ENCODE data around the gene THRA.

Gene THRA

GRCh38 chr17:40059729-40060475 is 2.9 kb upstream of the THRA start:
- Histone ChIP-seq H3K9me3 (ENCODE audit: control insufficient read depth, insufficient read depth, low read length) (no peaks in the 10 kb centered on the region), H3K4me1 (ENCODE audit: control insufficient read depth, insufficient read depth, low read length) (peaks cover 24% of the 10 kb centered on the region), H3K9ac (ENCODE audit: low read depth, low read length) (no peak overlapping the region), H3K27ac (ENCODE audit: low read depth, low read length) (no peak overlapping the region), H3K4me3 (ENCODE audit: low read depth, low read length) (no peak overlapping the region), H3K27me3 (ENCODE audit: control insufficient read depth, insufficient read depth, low read length) (peaks cover 15% of the 10 kb centered on the region), H3K36me3 (ENCODE audit: control insufficient read depth, insufficient read depth, low read length) (no peaks in the 10 kb centered on the region)

- Histone ChIP-seq H3K4me1 (ENCODE audit: control insufficient read depth, insufficient read depth, low read length) (peaks cover 33% of the 10 kb centered on the region), H3K27ac (ENCODE audit: low read depth, low read length) (no peak overlapping the region), H3K36me3 (ENCODE audit: control insufficient read depth, insufficient read depth, low read length) (no peaks in the 10 kb centered on the region), H3K27me3 (ENCODE audit: control insufficient read depth, insufficient read depth, low read length) (peaks cover 15% of the 10 kb centered on the region), H3K9me3 (ENCODE audit: control insufficient read depth, insufficient read depth, low read length) (no peaks in the 10 kb centered on the region), H3K9ac (ENCODE audit: low read depth, low read length) (no peak overlapping the region), H3K4me3 (ENCODE audit: low read depth, low read length) (no peak overlapping the region)
Measured at GRCh38 chr17:40060887-40061608, 1.7 kb upstream of the THRA start.

GRCh38 chr17:40061609-40062038 is 1.1 kb upstream of the THRA start:
- Histone ChIP-seq H3K36me3 (ENCODE audit: control insufficient read depth, insufficient read depth, low read length) (no peaks in the 10 kb centered on the region), H3K9me3 (ENCODE audit: control insufficient read depth, insufficient read depth, low read length) (no peaks in the 10 kb centered on the region), H3K4me1 (ENCODE audit: control insufficient read depth, insufficient read depth, low read length) (peaks cover 34% of the 10 kb centered on the region), H3K27me3 (ENCODE audit: control insufficient read depth, insufficient read depth, low read length) (peaks cover 15% of the 10 kb centered on the region), H3K4me3 (ENCODE audit: low read depth, low read length) (no peak overlapping the region), H3K27ac (ENCODE audit: low read depth, low read length) (no peak overlapping the region), H3K9ac (ENCODE audit: low read depth, low read length) (no peak overlapping the region)

- peaks cover 15% of the 10 kb centered on the region for H3K27me3 ChIP-seq (ENCODE audit: control insufficient read depth, insufficient read depth, low read length)
Measured at GRCh38 chr17:40063187-40063771, 514 bp downstream of the THRA start.

GRCh38 chr17:40063901-40064531 is 1.3 kb downstream of the THRA start:
- H3K4me1 ChIP-seq (ENCODE audit: control insufficient read depth, insufficient read depth, low read length): peaks cover 42% of the 10 kb centered on the region
- H3K27me3 ChIP-seq (ENCODE audit: control insufficient read depth, insufficient read depth, low read length): peaks cover 15% of the 10 kb centered on the region
- no peak overlapping the region for H3K9ac ChIP-seq (ENCODE audit: low read depth, low read length)
- peak overlapping the region; percentile 84 for H3K4me3 ChIP-seq (ENCODE audit: low read depth, low read length)
- no peaks in the 10 kb centered on the region for H3K36me3 ChIP-seq (ENCODE audit: control insufficient read depth, insufficient read depth, low read length)
- no peak overlapping the region for H3K27ac ChIP-seq (ENCODE audit: low read depth, low read length)
- H3K9me3 ChIP-seq (ENCODE audit: control insufficient read depth, insufficient read depth, low read length): no peaks in the 10 kb centered on the region

More at GRCh38 chr17:40063187-40063771, 514 bp downstream of the THRA start:
- peak overlapping the region; percentile 84 for H3K4me3 ChIP-seq (ENCODE audit: low read depth, low read length)
- H3K4me1 ChIP-seq (ENCODE audit: control insufficient read depth, insufficient read depth, low read length): peaks cover 36% of the 10 kb centered on the region
- H3K36me3 ChIP-seq (ENCODE audit: control insufficient read depth, insufficient read depth, low read length): no peaks in the 10 kb centered on the region
- no peaks in the 10 kb centered on the region for H3K9me3 ChIP-seq (ENCODE audit: control insufficient read depth, insufficient read depth, low read length)
- peak overlapping the region; percentile 69 for H3K9ac ChIP-seq (ENCODE audit: low read depth, low read length)
- peak overlapping the region; percentile 69 for H3K27ac ChIP-seq (ENCODE audit: low read depth, low read length)

- Histone ChIP-seq H3K27ac (ENCODE audit: low read depth, low read length) (peak overlapping the region; percentile 59), H3K27me3 (ENCODE audit: control insufficient read depth, insufficient read depth, low read length) (peaks cover 15% of the 10 kb centered on the region), H3K4me1 (ENCODE audit: control insufficient read depth, insufficient read depth, low read length) (peaks cover 53% of the 10 kb centered on the region), H3K4me3 (ENCODE audit: low read depth, low read length) (peak overlapping the region; percentile 28; the same call in 1 of the 2 replicates), H3K9ac (ENCODE audit: low read depth, low read length) (no peak overlapping the region), H3K9me3 (ENCODE audit: control insufficient read depth, insufficient read depth, low read length) (no peaks in the 10 kb centered on the region), H3K36me3 (ENCODE audit: control insufficient read depth, insufficient read depth, low read length) (no peaks in the 10 kb centered on the region)
Measured at GRCh38 chr17:40064971-40065768, 2.4 kb downstream of the THRA start.

- H3K27me3 ChIP-seq (ENCODE audit: control insufficient read depth, insufficient read depth, low read length): peaks cover 15% of the 10 kb centered on the region
- peaks cover 58% of the 10 kb centered on the region for H3K4me1 ChIP-seq (ENCODE audit: control insufficient read depth, insufficient read depth, low read length)
- no peaks in the 10 kb centered on the region for H3K9me3 ChIP-seq (ENCODE audit: control insufficient read depth, insufficient read depth, low read length)
- H3K4me3 ChIP-seq (ENCODE audit: low read depth, low read length): no peak overlapping the region
- no peak overlapping the region for H3K27ac ChIP-seq (ENCODE audit: low read depth, low read length)
- H3K9ac ChIP-seq (ENCODE audit: low read depth, low read length): no peak overlapping the region
- no peaks in the 10 kb centered on the region for H3K36me3 ChIP-seq (ENCODE audit: control insufficient read depth, insufficient read depth, low read length)
Measured at GRCh38 chr17:40065769-40066510, 3.2 kb downstream of the THRA start.

- H3K4me3 ChIP-seq (ENCODE audit: low read depth, low read length): no peak overlapping the region
- H3K27ac ChIP-seq (ENCODE audit: low read depth, low read length): no peak overlapping the region
- H3K36me3 ChIP-seq (ENCODE audit: control insufficient read depth, insufficient read depth, low read length): no peaks in the 10 kb centered on the region
- H3K4me1 ChIP-seq (ENCODE audit: control insufficient read depth, insufficient read depth, low read length): peaks cover 56% of the 10 kb centered on the region
- no peak overlapping the region for H3K9ac ChIP-seq (ENCODE audit: low read depth, low read length)
- H3K27me3 ChIP-seq (ENCODE audit: control insufficient read depth, insufficient read depth, low read length): peaks cover 9% of the 10 kb centered on the region
- H3K9me3 ChIP-seq (ENCODE audit: control insufficient read depth, insufficient read depth, low read length): no peaks in the 10 kb centered on the region
Measured at GRCh38 chr17:40067710-40068109, 4.9 kb downstream of the THRA start.

- Histone ChIP-seq H3K9me3 (ENCODE audit: control insufficient read depth, insufficient read depth, low read length) (no peaks in the 10 kb centered on the region), H3K36me3 (ENCODE audit: control insufficient read depth, insufficient read depth, low read length) (no peaks in the 10 kb centered on the region), H3K27ac (ENCODE audit: low read depth, low read length) (no peak overlapping the region), H3K4me3 (ENCODE audit: low read depth, low read length) (no peak overlapping the region), H3K9ac (ENCODE audit: low read depth, low read length) (no peak overlapping the region), H3K27me3 (ENCODE audit: control insufficient read depth, insufficient read depth, low read length) (peaks cover 9% of the 10 kb centered on the region), H3K4me1 (ENCODE audit: control insufficient read depth, insufficient read depth, low read length) (peaks cover 56% of the 10 kb centered on the region)
Measured at GRCh38 chr17:40068129-40068581, 5.4 kb downstream of the THRA start.

GRCh38 chr17:40068584-40068916 is 5.8 kb downstream of the THRA start:
- Histone ChIP-seq H3K4me3 (ENCODE audit: low read depth, low read length) (peak overlapping the region; percentile 42), H3K9me3 (ENCODE audit: control insufficient read depth, insufficient read depth, low read length) (no peaks in the 10 kb centered on the region), H3K9ac (ENCODE audit: low read depth, low read length) (no peak overlapping the region), H3K27me3 (ENCODE audit: control insufficient read depth, insufficient read depth, low read length) (peaks cover 7% of the 10 kb centered on the region), H3K27ac (ENCODE audit: low read depth, low read length) (no peak overlapping the region), H3K4me1 (ENCODE audit: control insufficient read depth, insufficient read depth, low read length) (peaks cover 56% of the 10 kb centered on the region), H3K36me3 (ENCODE audit: control insufficient read depth, insufficient read depth, low read length) (no peaks in the 10 kb centered on the region)
